Measurements from ENCODE around the gene SLC35F1. TPM values are rescaled to one million over a fixed set of nuclear protein-coding genes. Genes with fewer than 3 reads are reported as not detected.
"Not testable (repeated sequence)": the region's sequence is repeated elsewhere in the genome, so short reads cannot be mapped to it uniquely, and the experiment has no call there.

SLC35F1 gene
- total RNA-seq (ENCODE audit: unreplicated experiment) = 22.4 TPM
- long read RNA-seq, partial matches to known transcripts = 0 of 5 reads
- long read RNA-seq, other reads (novel, unspliced or antisense) = 5 of 5 reads

DNA sequence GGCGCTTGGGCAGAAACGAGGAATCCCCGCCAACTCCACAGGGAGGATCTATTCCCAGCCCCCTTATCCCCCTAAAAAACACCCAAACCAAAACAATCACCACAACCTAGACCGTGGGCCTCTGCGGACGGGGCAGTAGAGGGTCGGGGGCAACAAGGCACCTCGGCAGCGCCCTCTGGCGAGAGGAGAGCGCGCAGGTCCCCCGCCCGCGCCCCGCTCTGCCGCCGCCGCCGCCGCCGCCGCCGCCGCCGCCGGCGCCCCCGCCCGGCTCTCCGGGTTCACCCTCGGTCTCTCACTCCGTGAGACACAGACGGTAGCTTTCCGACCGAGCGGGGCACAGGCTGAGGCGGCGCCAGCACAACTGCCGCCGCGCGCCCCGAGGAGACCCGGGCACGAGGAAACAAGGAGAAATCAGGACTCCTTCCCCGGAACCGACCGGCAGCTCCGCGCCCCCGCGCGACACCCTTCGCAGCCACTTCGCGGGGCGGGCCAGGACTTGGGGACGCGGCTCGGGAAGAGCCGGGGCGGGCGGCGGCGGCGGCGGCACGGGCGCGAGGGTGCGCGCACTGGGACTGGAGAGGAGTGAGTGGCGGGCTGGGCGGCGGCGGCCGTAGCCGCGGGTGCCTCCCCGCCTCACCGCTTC, at the start of gene SLC35F1:
Gene SLC35F1 (plus strand): TSS at position 307 of the 643 bp plus-strand sequence.
- Mint-ChIP-seq H3K27ac (ENCODE audit: unreplicated experiment) (peak within 1 kb of the TSS; percentile 66), H3K36me3 (ENCODE audit: unreplicated experiment) (no peaks in the 10 kb centered on the region), H3K27me3 (ENCODE audit: unreplicated experiment) (peaks cover 7% of the 10 kb centered on the region), H3K4me1 (ENCODE audit: low read depth, unreplicated experiment) (peaks cover 16% of the 10 kb centered on the region), H3K4me3 (ENCODE audit: unreplicated experiment) (peak within 1 kb of the TSS; percentile 86), H3K9me3 (ENCODE audit: unreplicated experiment) (peaks cover 6% of the 10 kb centered on the region)
- peak; percentile 87 for DNase-seq
- TF ChIP-seq, protein P1, sequence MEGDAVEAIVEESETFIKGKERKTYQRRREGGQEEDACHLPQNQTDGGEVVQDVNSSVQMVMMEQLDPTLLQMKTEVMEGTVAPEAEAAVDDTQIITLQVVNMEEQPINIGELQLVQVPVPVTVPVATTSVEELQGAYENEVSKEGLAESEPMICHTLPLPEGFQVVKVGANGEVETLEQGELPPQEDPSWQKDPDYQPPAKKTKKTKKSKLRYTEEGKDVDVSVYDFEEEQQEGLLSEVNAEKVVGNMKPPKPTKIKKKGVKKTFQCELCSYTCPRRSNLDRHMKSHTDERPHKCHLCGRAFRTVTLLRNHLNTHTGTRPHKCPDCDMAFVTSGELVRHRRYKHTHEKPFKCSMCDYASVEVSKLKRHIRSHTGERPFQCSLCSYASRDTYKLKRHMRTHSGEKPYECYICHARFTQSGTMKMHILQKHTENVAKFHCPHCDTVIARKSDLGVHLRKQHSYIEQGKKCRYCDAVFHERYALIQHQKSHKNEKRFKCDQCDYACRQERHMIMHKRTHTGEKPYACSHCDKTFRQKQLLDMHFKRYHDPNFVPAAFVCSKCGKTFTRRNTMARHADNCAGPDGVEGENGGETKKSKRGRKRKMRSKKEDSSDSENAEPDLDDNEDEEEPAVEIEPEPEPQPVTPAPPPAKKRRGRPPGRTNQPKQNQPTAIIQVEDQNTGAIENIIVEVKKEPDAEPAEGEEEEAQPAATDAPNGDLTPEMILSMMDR (IDR thresholded peaks at IDR 0.05; ENCODE audit: partially characterized antibody, unreplicated experiment) = peak; percentile 50

DNA sequence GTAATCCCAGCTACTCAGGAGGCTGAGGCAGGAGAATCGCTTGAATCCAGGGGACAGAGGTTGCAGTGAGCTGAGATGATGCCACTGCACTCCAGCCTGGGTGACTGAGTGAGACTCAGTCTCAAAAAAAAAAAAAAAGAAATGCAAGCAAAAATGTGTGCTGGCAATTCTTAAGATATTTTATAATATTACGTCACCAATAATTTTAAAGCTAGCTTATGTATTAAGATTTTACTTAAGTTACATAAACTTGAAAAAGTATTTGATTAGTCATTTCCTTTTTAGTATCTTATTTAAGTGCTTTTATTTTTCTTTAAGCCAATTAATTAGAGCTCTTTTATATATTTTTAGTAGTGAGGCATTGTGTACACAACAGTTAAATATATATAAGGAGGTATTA, 48.5 kb upstream of the SLC35F1 start:
- H3K9me3 Mint-ChIP-seq (ENCODE audit: unreplicated experiment); H3K4me3 Mint-ChIP-seq (ENCODE audit: unreplicated experiment); H3K4me1 Mint-ChIP-seq (ENCODE audit: low read depth, unreplicated experiment); DNase-seq; H3K36me3 Mint-ChIP-seq (ENCODE audit: unreplicated experiment); H3K27ac Mint-ChIP-seq (ENCODE audit: unreplicated experiment); H3K27me3 Mint-ChIP-seq (ENCODE audit: unreplicated experiment): not testable (repeated sequence)

DNA sequence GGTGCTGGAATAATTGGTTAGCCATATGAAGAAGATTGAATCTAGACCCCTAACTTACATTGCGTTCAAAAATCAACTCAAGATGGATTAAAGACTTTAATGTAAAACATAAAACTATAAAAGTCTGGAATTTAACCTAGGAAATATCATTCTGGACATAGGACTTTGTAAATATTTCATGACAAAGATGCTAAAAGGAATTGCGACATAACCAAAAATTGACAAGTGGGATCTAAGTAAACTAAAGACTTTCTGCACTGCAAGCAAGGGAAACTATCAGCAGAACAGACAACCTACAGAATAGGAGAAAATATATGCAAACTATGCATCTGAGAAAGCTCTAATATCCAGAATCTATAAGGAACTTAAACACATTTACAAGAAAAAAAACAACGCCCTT, 45.5 kb upstream of the SLC35F1 start:
- peaks cover 7% of the 10 kb centered on the region for H3K36me3 Mint-ChIP-seq (ENCODE audit: unreplicated experiment)
- TF ChIP-seq, protein P1 (IDR thresholded peaks at IDR 0.05; ENCODE audit: partially characterized antibody, unreplicated experiment) = no peak

DNA sequence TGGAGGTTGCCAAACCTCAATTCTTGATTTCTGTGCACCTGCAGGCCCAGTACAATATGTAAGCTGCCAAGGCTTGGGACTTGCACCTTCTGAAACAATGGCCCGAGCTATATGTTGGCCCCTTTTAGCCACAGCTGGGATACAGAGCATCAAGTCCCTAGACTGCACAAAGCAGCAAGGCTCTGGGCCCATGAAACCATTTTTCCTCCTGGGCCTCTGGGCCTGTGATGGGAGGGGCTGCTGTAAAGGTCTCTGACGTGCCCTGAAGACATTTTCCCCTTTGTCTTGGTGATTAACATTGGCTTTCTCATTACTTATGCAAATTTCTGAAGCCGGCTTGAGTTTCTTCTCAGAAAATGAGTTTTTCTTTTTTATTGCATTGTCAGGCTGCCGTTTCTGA, 40.5 kb upstream of the SLC35F1 start:
- Mint-ChIP-seq H3K4me1 (ENCODE audit: low read depth, unreplicated experiment) (no peaks in the 10 kb centered on the region), H3K4me3 (ENCODE audit: unreplicated experiment) (no peak overlapping the region), H3K27me3 (ENCODE audit: unreplicated experiment) (peaks cover 5% of the 10 kb centered on the region), H3K36me3 (ENCODE audit: unreplicated experiment) (peaks cover 14% of the 10 kb centered on the region), H3K27ac (ENCODE audit: unreplicated experiment) (no peak overlapping the region), H3K9me3 (ENCODE audit: unreplicated experiment) (peaks cover 7% of the 10 kb centered on the region)
- DNase-seq = no peak
- TF ChIP-seq, protein P1 (IDR thresholded peaks at IDR 0.05; ENCODE audit: partially characterized antibody, unreplicated experiment) = no peak

More for the DNA sequence above, 45.5 kb upstream of the SLC35F1 start:
- Mint-ChIP-seq H3K27me3 (ENCODE audit: unreplicated experiment) (peaks cover 5% of the 10 kb centered on the region), H3K4me1 (ENCODE audit: low read depth, unreplicated experiment) (no peaks in the 10 kb centered on the region), H3K4me3 (ENCODE audit: unreplicated experiment) (no peak overlapping the region), H3K27ac (ENCODE audit: unreplicated experiment) (no peak overlapping the region), H3K9me3 (ENCODE audit: unreplicated experiment) (peaks cover 4% of the 10 kb centered on the region)
- no peak for DNase-seq

DNA sequence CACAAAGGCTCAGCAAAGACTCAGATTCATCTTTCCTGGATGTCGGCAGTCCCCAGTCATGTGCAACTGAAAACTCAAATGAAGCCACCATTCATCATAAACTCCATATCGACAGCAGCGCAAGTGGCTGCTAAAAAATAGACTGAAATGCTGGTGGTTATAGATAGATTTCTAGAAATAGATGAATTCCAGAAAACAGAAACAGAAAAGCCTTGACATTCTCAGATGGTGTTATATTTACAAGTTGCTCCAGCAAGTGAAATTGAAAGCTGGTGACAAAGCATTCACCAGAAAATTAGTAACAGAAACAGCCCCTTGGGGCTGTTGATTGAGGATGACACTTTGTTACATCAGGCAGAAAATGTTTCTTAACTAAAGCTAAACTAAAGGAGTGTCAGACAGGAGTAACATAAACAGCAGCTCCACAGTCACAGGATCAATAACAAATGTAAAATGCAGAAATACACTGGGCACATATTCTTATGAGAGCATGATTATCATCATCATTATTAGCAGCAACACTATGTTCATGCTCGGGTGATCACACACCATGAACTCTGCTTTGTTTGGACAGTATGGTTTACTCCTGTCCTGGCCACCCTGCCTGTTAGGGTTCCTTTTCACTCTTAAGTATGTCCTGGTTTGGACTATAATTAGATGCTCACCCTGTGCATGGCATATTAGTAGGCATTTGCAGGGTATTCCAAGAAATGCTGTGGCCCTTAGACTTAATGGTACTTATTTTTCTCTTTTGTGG, 36.4 kb upstream of the SLC35F1 start:
- TF ChIP-seq, protein P1 (IDR thresholded peaks at IDR 0.05; ENCODE audit: partially characterized antibody, unreplicated experiment) = no peak
- Mint-ChIP-seq H3K27ac (ENCODE audit: unreplicated experiment) (peak overlapping the region; percentile 1), H3K4me3 (ENCODE audit: unreplicated experiment) (no peak overlapping the region), H3K9me3 (ENCODE audit: unreplicated experiment) (peaks cover 6% of the 10 kb centered on the region), H3K4me1 (ENCODE audit: low read depth, unreplicated experiment) (no peaks in the 10 kb centered on the region), H3K27me3 (ENCODE audit: unreplicated experiment) (peaks cover 1% of the 10 kb centered on the region), H3K36me3 (ENCODE audit: unreplicated experiment) (peaks cover 13% of the 10 kb centered on the region)
- no peak for DNase-seq

Measured in glutamatergic neuron (in vitro differentiated cells).